RPMI8226 (cell line): ENCODE data around the gene APOL3.
"Not testable (repeated sequence)": the region's sequence is repeated elsewhere in the genome, so short reads cannot be mapped to it uniquely, and the experiment has no call there.

Experiments used
- DNase-seq: peaks from one replicate; pipeline ENCODE4 v3.0.0-alpha.2; 2015

The APOL3 gene

DNA sequence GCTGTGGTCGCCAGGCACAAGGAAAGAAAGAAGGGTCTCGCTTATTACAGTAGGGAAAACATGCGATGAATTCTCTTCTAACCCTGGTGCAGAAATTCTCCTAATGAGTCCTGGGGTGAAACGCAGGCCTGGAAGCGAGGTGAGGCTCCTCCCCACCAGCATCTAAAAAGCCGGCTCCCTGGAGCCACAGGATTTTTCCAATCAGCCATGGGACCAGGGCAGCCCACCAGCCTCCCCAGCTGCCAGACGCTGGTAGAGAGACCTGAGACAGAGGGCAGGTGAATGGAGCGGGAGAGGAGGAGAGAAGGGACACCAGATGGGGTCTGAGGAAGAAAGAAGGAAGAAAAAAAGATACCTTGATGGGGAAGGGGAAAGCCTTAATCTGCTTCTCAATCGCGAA, 28.6 kb downstream of the APOL3 start:
- DNase-seq = no peak

DNA sequence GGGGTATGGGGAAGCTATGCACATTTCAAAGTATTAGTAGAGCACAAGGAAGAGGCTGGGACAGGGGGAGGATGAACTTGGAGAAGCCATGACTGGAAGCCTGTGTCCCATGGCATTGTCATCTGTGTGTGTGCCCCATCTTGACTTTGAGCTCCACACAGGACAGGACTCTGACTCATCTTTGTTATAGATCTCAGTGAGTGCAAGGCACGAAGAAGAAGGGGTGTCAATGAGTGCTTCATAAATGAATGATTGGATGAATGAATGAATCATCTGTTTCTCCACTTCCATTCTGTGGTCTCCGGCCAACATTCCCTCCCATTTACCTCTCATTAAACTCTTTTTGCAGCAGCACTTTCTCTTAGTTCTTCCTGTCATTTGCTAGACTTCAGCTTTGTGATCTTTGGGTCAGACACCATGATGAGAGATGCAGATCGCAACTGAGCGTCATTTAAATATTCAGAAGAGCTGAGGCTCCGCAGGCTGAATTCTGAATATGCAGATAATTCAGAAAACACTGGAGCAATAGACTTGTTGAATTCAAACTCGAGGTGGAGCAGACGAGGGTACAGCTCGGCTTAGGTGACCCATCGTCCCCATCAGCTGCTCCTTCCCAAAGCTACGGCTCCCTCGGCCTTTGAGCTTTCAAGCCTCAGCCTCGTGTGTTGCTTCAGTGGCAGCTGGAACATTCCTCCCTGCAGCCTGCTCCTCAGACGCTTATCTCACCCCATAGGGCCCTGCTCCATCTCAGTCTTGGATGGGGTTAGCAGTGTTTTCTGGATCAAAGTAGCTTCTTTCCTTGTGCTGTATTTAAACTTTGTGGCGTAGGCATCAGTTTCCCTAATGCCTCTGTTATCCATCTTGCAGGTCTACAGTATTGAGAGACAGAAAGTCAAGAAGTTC, 30.8 kb downstream of the APOL3 start:
- DNase-seq = no peak

DNA sequence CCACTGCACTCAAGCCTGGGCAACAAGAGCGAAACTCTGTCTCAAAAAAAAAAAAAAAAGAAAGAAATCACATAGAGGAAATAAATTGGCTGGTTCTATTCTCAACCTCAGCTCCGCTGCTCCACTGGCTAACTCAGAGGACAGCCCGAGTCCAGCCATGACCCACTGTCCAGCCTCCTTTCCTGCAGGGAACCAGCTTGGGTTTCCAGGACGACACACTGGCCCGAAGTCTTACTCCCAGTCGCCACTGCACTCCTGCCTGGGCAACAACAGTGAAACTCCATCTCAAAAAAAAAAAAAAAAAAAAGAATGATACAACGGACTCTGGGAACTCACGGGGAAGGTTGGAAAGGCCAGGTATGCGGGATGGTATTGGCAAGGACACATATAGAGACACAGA, 31.5 kb downstream of the APOL3 start:
- DNase-seq = no peak

DNA sequence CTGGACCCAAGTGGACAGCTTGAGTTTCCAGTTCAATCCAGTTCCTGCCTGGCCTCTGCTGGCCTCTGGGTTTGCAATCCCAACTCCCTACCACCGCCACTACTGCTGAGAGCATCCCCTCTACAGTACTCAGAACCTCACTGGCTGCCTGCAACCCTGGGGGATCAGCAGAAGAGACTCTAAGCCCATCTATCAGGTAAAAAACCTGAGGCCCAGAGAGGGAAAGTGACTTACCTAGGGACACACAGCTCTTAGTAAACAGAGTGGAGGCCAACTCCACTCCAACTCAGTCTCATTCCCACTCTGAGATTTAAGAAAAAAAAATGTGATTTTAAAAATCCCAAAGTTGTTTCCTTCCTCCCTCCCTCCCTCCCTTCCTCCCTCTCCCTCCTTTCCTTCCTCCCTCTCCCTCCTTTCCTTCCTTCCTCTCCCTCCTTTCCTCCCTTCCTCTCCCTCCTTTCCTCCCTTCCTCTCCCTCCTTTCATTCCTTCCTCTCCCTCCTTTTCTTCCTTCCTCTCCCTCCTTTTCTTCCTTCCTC, 34.5 kb downstream of the APOL3 start:
- no peak for DNase-seq

DNA sequence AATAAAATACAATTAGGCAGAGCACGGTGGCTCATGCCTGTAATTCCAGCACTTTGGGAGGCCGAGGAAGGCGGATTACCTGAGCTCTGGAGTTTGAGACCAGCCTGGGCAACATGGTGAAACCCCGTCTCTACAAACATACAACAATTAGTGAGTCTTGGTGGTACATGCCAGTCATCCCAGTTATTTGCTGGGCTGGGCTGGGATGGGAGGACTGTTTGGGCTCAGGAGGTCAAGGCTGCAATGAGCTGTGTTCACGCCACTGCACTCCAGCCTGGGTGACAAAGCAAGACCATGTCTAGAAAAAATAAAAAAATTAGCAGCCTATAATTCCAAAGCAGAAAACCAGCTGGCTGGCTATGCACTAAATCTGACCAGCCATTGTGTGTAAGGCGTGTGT, 35.1 kb downstream of the APOL3 start:
- DNase-seq = no peak

DNA sequence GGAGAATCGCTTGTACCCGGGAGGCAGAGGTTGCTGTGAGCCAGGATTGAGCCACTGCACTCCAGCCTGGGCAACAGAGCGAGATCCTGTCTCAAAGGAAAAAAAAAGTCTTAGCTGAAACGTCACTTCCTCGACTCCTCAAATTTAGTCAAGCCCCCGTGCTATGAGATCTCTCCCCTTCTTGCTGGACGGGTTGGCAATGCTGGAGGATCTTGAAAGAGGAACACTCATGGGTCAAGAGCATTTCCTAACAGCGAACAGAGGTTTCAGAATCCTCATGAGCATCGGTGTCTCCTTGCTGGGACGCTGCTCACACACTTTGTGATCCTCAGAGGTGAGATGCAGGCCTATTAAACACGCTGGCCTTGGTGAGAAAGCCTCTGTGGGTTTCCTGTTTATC, 35.9 kb downstream of the APOL3 start:
- no peak for DNase-seq

DNA sequence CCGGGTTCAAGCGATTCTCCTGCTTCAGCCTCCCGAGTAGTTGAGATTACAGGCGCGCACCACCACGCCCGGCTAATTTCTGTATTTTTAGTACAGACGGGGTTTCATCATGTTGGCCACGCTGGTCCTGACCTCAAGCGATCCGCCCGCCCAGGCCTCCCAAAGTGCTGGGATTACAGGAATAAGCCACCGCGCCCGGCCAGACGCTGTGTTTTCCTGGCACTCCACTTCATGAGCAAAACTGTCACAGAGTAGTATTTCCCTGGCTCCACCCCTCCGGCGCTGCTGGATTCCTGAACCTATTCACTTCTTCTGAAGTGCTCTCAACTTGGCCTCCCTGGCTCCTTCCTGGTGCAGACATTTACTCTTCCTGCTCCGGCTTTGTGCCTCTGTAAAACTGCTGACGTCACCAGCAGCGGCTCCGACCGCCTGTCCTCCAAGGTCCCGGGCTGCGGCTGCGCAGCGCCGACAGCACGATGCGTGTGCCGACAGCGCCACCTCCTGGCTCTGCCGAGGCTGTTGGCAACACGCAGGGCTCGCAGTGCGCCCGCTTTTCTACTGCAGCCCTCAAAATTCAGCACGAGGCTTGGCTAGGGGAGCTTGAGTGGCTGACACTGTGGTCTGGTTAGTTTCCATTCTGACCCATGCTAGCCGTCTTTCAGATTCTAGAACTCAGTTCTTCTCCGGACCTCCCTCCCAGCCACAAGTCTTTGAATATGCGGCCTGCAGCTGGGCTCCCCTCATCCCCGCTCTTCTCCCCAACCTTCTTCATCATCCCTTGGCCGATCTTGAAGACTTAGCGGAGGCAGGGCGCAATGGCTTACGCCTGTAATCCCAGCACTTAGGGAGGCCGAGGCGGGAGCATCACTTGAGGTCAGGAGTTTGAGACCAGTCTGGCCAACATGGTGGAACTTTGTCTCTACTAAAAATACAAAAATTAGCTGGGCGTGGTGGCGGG, 36.6 kb downstream of the APOL3 start:
- peak; percentile 96 for DNase-seq

DNA sequence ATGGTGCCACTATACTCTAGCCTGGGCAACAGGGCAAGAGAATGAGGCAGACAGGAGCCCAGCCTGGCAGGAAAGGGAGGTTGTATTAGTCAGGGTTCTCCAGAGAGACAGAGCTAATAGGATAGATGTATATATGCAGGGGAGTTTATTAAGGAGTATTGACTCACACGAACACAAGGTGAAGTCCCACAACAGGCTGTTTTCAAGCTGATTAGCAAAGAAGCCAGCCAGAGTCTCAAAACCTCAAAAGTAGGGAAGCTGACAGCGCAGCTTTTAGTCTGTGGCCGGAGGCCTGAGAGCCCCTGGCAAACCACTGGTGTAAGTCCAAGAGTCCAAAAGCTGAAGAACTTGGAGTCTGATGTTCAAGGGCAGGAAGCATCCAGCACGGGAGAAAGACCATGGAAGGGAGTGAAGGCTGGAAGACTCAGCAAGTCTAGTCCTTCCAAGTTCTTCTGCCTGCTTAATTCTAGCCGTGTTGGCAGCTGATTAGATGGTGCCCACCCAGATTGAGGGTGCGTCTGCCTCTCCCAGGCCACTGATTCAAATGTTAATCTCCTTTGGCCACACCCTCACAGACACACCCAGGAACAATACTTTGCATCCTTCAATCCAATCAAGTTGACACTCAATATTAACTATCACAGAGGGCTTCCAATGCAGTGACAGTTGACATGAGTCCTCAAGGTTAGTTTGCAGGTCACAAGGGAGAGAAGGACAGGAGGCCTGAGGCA, 39.8 kb downstream of the APOL3 start:
- DNase-seq = not testable (repeated sequence)

DNA sequence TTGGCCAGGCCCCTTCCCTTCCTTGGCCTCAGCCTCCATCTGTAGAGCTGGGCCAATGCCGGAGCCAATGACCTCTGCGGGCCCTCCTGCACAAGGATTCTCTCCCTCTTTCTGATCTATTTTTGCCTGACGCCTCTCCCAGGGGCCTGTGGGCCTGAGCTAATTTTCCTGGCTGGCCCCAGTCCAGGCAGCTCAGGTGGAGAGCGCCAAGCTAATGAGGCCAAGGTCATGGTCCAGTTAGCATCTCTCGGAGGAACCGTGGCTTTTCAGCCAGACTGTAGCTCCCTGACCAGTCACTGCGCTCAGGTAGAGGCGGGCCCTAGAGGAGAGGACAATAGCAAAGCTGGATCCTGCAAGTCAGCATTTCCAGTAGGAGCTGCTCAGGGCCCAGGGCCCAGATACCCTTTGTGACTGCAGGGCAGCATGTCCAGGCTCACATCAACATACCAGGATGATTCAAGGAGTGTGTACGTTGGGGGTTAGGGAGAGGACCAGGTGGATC, 43.5 kb downstream of the APOL3 start:
- no peak for DNase-seq

DNA sequence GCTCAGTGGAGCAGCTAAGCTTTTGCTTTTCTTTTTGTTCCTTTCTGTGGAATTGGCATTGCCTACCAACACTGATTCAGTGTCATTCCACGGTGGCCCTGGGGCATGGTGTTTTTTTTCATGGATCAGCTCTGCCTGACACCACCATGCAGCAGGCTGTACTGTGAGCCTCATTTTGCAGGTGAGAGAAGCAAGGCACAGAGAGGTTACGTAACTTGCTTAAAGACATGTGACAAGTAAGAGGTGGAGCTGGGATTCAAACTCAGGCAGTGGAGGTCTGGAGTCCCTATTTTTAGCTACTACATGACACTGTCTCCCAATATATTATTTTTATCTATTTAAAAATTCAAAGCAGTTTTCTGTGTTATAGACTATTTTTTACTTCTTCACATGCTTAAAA, 44.4 kb downstream of the APOL3 start:
- DNase-seq = no peak

DNA sequence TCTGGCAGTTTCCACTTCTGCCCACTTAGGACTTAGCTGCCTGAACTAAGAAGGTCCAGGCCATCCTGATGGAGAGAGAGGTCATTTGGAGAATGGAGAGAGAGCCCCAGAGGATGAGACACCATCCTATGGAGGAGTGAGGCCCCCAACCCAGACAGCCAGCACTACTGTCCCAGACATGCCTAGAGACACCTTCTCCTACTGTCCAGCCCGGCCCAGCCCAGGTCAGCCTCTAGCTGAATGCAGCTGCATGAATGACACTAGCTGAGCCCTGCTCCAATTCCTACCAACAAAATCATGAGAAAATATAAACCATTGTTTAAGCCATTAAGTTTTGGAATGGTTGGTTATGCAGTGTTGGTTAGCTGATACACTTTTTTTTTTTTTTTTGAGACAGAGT, 47.4 kb downstream of the APOL3 start:
- DNase-seq = no peak

DNA sequence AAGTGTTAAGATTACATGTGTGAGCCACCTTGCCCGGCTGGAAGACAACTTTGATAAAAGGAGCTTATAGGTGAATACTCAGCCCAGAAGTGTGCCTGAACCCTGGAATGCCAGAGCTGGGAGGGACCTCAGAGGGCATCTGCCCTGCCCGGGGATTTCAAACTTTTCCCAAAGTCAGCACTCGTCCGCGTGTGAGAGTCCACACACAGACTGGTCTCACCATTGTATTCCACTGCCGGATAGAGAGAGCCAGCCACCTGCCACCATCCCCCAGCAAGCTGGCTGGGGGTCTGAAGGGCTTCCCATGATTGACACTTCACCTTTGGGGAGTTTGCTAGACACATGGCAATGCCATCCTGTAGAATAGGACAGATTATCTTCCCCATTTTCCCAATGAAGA, 49.2 kb downstream of the APOL3 start:
- no peak for DNase-seq

DNA sequence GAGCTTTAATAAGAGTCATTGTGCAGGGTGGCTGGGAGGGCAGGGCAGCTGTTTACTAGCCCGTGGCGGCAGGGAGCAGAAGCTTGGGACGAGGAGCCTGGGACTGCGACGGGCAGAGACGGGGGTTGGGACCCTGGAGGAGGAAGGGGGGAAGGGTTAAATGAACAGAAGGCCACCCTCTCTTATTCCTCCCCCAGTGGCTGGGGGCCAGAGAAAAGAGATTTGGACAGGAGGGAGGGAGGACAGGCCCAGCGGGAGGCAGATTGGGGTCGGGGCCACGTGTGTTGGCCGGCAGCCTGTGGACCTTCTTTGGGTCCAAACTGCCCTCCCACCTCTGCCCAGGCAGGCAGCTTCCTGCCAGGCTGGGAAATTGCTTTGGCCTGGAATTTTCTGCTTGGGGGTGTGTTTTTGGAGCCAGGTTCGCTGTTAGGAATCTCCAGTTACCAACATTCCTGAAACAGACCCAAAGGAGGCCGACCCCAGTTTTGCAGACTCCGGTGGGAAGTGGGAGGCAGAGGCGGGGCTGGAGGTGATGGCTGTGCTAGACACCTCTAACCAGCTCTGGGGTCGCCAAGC, 50.2 kb downstream of the APOL3 start:
- DNase-seq = no peak

DNA sequence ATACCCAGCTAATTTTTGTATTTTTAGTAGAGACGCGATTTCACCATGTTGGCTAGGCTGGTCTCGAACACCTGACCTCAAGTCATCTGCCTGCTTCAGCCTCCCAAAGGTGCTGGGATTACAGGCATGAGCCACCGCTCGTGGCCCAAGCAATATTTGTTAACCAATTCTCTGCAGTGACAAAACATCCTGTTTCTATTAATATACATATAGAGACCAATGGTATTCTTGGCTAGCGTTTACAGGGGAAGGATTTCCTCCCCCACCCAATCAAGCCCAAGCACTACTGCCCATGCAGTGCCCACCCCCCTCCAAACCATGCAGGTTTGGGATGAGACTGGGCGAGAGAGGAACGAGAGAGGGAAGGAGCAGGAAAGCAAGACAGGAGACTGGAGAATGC, 53.1 kb downstream of the APOL3 start:
- DNase-seq = no peak

DNA sequence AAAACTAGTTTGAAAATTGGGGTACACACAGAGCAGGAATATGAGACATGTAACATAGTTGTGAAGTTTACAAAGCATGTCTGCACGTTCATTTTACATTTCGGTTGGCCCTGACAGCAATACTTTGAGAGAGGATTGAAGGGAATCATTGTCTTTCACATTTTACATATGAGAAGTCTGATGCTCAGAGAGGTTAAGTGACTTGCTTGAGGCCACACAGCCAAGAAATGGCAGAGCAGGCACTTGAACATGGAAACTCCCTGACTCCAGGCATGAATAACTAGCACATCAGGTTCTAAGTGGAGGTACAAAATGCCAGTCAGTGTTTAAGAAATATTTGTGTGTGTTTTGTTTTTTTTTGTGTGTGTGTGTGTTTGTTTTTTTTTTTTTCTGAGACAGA, 53.6 kb downstream of the APOL3 start:
- DNase-seq = no peak

DNA sequence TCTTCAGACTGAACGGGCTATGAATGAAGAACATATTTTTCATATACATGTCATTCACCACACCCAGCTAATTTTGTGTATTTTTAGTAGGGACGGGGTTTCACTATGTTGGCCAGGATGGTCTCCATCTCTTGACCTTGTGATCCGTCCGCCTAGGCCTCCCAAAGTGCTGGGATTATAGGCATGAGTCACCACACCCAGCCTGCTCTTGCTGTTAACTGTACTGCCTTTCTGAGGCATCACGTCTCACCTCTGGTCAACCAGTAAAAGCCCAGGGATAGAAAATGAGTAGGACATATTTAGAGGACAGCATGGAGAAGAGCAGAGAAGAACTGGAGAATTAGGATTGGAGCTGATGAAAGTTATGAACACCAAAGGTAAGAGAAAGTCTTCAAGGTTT, 55.6 kb downstream of the APOL3 start:
- no peak for DNase-seq

DNA sequence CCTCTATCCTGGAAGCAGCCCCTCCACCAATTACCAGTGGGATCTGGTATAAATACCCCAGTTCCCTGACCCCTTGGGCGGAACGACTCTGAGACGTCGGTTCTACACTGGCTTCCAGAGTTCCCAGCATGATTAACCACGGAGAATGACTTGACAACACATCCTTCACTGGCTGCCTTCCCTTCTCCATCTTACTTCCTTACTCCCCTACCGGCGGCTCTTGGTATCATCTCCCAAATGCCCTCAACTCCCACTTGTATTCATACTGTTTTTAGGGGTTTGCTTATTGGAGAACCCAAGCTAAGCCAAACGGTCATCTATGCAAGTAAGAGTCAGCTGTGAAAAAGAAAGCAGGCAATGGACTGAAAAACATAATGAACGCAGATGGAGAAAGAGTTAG, 56.1 kb downstream of the APOL3 start:
- DNase-seq = no peak

DNA sequence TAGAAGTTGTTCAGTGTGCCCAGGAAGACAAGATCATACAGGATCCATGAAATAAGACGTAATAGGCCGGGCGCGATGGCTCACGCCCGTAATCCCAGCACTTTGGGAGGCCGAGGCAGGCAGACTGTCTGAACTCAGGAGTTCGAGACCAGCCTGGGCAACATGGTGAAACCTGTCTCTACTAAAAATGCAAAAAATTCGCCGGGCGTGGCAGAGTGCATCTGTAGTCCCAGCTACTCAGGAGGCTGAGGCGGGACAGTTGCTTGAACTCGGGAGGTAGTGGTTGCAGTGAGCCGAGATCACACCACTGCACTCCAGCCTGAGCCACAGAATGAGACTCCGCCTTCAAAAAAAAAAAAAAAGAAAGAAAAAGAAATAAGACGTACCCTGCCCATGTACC, 56.7 kb downstream of the APOL3 start:
- DNase-seq = no peak

DNA sequence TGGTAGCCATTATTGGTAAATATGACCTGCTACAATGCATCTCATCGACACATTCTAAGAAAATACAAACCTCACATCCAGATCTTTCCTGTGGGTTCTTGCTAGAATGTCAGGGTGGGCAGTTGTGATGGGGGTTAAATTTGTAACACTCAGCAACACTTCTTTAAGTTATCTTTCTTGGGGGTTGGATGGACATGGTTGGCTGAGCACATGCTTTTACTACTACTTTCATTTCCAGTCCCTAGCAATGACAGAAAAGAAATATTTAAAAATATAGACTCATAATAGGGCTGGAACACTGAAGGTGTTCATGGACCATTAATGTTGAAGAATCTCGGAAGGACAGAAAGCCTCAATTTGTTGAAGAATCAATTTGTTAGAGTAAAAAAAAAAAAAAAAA, 57.6 kb downstream of the APOL3 start:
- no peak for DNase-seq

DNA sequence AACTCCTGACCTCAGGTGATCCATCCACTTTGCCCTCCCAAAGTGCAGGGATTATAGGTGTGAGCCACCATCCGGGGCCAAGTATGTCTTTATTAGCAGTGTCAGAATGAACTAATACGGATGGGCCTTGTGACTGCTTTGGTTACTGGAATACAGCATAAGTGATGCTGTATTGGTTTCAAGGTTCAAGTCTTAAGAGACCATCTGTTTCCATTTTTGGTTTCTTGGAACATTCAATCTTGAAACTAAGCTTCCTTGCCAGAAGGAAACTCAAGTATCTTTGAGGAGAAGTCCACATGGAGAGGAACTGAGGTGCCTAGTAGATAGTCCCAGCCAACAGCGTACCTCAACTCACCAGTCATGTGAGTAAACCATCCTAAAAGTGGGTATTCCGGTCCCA, 58.8 kb downstream of the APOL3 start:
- DNase-seq = no peak

DNA sequence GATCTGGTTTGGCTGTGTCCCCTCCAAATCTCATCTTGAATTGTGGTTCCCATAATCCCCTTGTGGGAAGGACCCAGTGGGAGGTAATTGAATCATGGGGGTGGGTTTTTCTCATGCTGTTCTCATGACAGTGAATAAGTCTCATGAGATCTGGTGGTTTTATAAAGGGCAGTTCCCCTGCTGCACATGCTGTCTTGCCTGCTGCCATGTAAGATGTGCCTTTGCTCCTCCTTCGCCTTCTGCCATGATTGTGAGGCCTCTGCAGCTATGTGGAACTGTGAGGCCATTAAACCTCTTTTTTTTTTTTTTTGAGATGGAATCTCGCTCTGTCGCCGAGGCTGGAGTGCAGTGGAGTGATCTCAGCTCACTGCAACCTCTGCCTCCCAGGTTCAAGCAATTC, 59.6 kb downstream of the APOL3 start:
- DNase-seq = not testable (repeated sequence)

DNA sequence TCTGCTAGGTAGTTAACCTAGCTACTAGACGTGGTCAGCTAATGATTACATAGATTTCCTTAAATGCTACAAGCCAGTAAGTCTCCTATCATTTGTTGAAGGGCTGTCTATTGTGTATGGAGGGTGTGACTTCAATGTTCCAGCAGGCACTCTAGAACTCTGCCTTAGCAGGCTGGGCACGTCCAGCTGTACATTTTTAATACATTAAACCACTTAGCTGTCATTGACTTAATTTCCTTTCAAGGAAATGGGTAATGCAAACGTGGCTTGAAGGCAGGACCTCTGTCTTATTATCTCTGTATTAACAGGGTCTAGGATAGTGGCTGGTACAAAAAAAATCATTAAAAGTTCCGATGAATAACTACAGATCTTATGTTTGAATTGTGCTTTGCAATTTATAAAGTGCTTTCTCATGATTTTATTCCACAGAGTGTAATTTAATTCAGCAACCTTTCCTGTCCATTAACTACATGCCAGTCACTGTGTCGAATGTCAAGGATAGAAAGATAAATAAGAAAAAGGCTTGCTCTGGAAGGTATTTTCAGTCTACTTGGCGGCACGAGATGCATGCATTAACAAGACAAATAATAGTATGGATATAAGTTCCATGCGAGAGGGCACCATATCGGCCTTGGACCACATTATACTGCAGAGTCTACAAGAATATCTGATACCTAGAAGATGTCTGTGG, 60.3 kb downstream of the APOL3 start:
- no peak for DNase-seq
